ENCODE measurements around the gene ITGA7. TPM values are rescaled to one million over a fixed set of nuclear protein-coding genes. Genes with fewer than 3 reads are reported as not detected.

Gene ITGA7
- total and polyA plus RNA-seq, 2 of the 8 experiments (the other 6 are each of a cell fraction or from before 2014, with no cell fraction given), result 57.6 to 86.1 TPM

DNA sequence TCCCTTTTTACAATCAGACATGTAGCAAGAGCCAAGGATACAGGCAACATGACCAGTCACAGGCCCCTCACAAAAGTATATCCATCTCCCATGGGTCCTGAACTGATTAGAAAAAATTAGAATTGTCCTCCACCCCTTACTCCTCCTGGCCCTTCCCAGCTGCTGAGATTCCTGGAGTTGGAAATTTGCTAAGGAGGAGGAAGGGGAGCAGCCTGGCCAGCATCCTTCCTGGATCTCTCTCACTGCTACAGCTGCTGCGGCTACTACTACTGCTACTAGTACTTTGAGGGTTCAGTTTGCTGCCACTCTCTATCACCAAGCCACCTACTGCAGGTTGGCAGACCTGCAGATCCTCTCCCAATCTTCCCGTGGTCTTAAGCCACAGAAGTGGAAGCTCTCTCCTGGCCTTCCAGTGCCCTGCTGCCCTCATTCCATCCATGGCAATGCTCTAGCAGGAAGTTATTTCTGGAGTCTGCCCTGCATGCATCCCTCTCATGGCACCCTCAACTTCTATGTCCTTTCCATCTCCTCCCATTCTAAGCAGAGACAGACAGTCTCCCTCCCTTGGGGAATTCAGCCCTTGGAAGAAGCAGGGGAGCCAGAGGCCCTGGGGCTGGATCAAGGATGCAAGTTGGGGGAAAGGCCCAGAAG, 1.0 kb downstream of the ITGA7 start:
- no peak overlapping the region for H3K27ac ChIP-seq (ENCODE audit: low read depth, low read length)
- 44% methylated on average over 2 of the region's 2 CpGs; no CpG with 5 or more reads in 1 of the 2 experiments for WGBS, 2 experiments (ENCODE audit: extremely low coverage in 1 of 2, insufficient coverage in 1 of 2, insufficient read length in 1 of 2, insufficient replicate concordance in 2 of 2, low coverage in 1 of 2, low lambda C conversion rate in 2 of 2, missing lambda C conversion rate in 1 of 2)
- peaks cover 15% of the 10 kb centered on the region for H3K23me2 ChIP-seq (ENCODE audit: low read depth, low read length)
- H3K23ac ChIP-seq (ENCODE audit: insufficient read length), result no peak overlapping the region
- peak overlapping the region; percentile 47 to 56 (median 50); a peak in 5 of 7 replicates for H3K9ac ChIP-seq (replicated peaks in 1 of 4; ENCODE audit: extremely low read depth in 1 of 4, low read depth in 3 of 4, low read length in 3 of 4)
- H4K20me1 ChIP-seq (replicated peaks in 1 of 2; ENCODE audit: control insufficient read depth in 1 of 2, insufficient read depth in 2 of 2, low read length in 2 of 2), result peaks cover 0 to 11% of the 10 kb centered on the region in 2 experiments
- no peaks in the 10 kb centered on the region for H3K9me3 ChIP-seq (ENCODE audit: insufficient read depth in 2 of 2, low read depth in 1 of 2, low read length in 1 of 2)
- no peak overlapping the region for H3K14ac ChIP-seq (ENCODE audit: insufficient read length)
- H3K79me2 ChIP-seq (ENCODE audit: control insufficient read depth in 1 of 2, insufficient read depth in 2 of 2, low read length in 2 of 2), result peaks cover 0 to 32% of the 10 kb centered on the region in 2 experiments; a peak in 2 of 4 replicates
- peak overlapping the region; percentile 91 to 100 for H3K4me2 ChIP-seq (ENCODE audit: insufficient read depth in 1 of 2, low read depth in 2 of 2, low read length in 2 of 2)
- peak overlapping the region; percentile 83 to 88 (median 86) for H3K4me3 ChIP-seq (ENCODE audit: extremely low read depth in 1 of 4, insufficient read depth in 2 of 4, low read depth in 3 of 4, low read length in 4 of 4)
- ChIA-PET POLR2A (ENCODE audit: partially characterized antibody) (interaction anchor here (1.0 to 3.6 kb wide), 15 partner anchors 9 to 124 kb away, joined by 4 to 39 read pairs (median 8); partner anchors contain the start of genes BLOC1S1, CD63 and RDH5), CTCF (ENCODE audit: partially characterized antibody) (interaction anchor here (0.7 to 5.1 kb wide), 27 partner anchors 10 to 528 kb away, joined by 3 to 38 read pairs (median 7); partner anchors contain the start of genes BLOC1S1, CD63 and RDH5)
- H2BK5ac ChIP-seq (ENCODE audit: low read depth, low read length), result no peak overlapping the region; the same call in 1 of the 2 replicates
- H3K4me1 ChIP-seq (replicated peaks in 1 of 4; ENCODE audit: control insufficient read depth in 3 of 4, insufficient read depth in 4 of 4, low read length in 3 of 4), result peaks cover 0 to 25% (median 8%) of the 10 kb centered on the region in 4 experiments; a peak in 5 of 7 replicates
- DNase-seq (ENCODE audit: low read depth in 1 of 2, low spot score in 2 of 2) (no peak), FAIRE-seq (no peak)
- no peak overlapping the region for H4K5ac ChIP-seq (ENCODE audit: insufficient read length, low read depth, low read length)
- 0 out of 2 replicates have a peak overlapping the region, but pooled peaks have one; percentile 60 for H2BK12ac ChIP-seq (ENCODE audit: low read depth, low read length)
- H3K4ac ChIP-seq (replicated peaks; ENCODE audit: insufficient read length, low read depth, low read length), result no peak overlapping the region
- no peak overlapping the region; the same call in 1 of the 2 replicates for H2AK5ac ChIP-seq (ENCODE audit: low read depth, low read length)
- no peak overlapping the region for H3K56ac ChIP-seq (replicated peaks; ENCODE audit: insufficient read length, low read depth, low read length)
- H3K27me3 ChIP-seq (replicated peaks in 1 of 4; ENCODE audit: control insufficient read depth in 3 of 4, extremely low read depth in 1 of 4, insufficient read depth in 3 of 4, low read length in 3 of 4), result peaks cover 0 to 3% (median 0%) of the 10 kb centered on the region in 4 experiments; a peak in 4 of 7 replicates
- H3K36me3 ChIP-seq (ENCODE audit: control insufficient read depth in 2 of 4, insufficient read depth in 4 of 4, low read length in 3 of 4), result no peaks in the 10 kb centered on the region; a peak in 1 of 8 replicates
- peaks cover 11% of the 10 kb centered on the region; the same call in 1 of the 2 replicates for H3K79me1 ChIP-seq (ENCODE audit: low read depth, low read length)
- H2BK120ac ChIP-seq (replicated peaks; ENCODE audit: low read depth, low read length), result no peak overlapping the region
- no peak overlapping the region for H4K91ac ChIP-seq (replicated peaks; ENCODE audit: insufficient read length, low read length)
- peak overlapping the region; percentile 5; the same call in 1 of the 2 replicates for H3K18ac ChIP-seq (ENCODE audit: extremely low read depth, low read length)
- H2BK15ac ChIP-seq (ENCODE audit: low read length), result peak overlapping the region; percentile 10; the same call in 1 of the 2 replicates
- H2BK20ac ChIP-seq (ENCODE audit: low read length), result no peak overlapping the region
- no peak overlapping the region for H2AFZ ChIP-seq (ENCODE audit: low read length)
- H4K8ac ChIP-seq (ENCODE audit: extremely low read depth, insufficient read depth, low read length), result no peak overlapping the region
- TF ChIP-seq SIRT6 (IDR thresholded peaks at IDR 0.05; ENCODE audit: low read length) (no peak), BACH1 (IDR thresholded peaks at IDR 0.05; ENCODE audit: low read length) (no peak), TAF1 (IDR thresholded peaks at IDR 0.05; ENCODE audit: low read depth, low read length) (no peak), EP300 (IDR thresholded peaks at IDR 0.05; ENCODE audit: borderline replicate concordance in 1 of 2, low read depth in 2 of 2, low read length in 2 of 2) (no peak), PHF8 (conservative IDR thresholded peaks at IDR 0.05; ENCODE audit: low read depth, low read length) (no peak)
